MM.1S (cell line): ENCODE results near the gene HBM.

ENCODE experiments used
- EZH2 ChIP-seq: fragments of 300-600 bp; sonication (generic); optimal IDR thresholded peaks from 2 replicates; pipeline ENCODE3; 2017; ENCODE audit warnings: low read depth, mild to moderate bottlenecking, antibody characterized with exemption, low read length, mixed read lengths
- EZH2phosphoT487 ChIP-seq: fragments of 300-600 bp; sonication (generic); IDR thresholded peaks from 2 replicates; pipeline ENCODE4 v1.6.1; 2018; ENCODE audit warnings: antibody characterized with exemption, low read length
- TF ChIP-seq, protein P1 (sequence below): fragments of 300-600 bp; sonication (generic); IDR thresholded peaks from 2 replicates; pipeline ENCODE4 v1.5.1; 2016; ENCODE audit warnings: antibody characterized with exemption, low read length, mixed read lengths

- TF ChIP-seq, protein P1, sequence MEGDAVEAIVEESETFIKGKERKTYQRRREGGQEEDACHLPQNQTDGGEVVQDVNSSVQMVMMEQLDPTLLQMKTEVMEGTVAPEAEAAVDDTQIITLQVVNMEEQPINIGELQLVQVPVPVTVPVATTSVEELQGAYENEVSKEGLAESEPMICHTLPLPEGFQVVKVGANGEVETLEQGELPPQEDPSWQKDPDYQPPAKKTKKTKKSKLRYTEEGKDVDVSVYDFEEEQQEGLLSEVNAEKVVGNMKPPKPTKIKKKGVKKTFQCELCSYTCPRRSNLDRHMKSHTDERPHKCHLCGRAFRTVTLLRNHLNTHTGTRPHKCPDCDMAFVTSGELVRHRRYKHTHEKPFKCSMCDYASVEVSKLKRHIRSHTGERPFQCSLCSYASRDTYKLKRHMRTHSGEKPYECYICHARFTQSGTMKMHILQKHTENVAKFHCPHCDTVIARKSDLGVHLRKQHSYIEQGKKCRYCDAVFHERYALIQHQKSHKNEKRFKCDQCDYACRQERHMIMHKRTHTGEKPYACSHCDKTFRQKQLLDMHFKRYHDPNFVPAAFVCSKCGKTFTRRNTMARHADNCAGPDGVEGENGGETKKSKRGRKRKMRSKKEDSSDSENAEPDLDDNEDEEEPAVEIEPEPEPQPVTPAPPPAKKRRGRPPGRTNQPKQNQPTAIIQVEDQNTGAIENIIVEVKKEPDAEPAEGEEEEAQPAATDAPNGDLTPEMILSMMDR, result no peak
- no peak for TF ChIP-seq EZH2
- no peak for TF ChIP-seq EZH2phosphoT487
These were observed 12.9 kb downstream of the HBM start for GRCh38 chr16:178668-179015.
